IPS DF 19.7 (cell line): ENCODE results near the gene C1orf210.

Source experiments
- DNase-seq: peaks from one replicate; pipeline ENCODE4 v3.0.0-alpha.2; 2013; ENCODE audit warnings: low read depth, low spot score

The C1orf210 gene

GRCh38 chr1:43285269-43285990, at the start of gene C1orf210:
TSS of gene C1orf210 (minus strand) at chr1:43285581. CDS start at chr1:43283270, 2,311 bp downstream.
- DNase-seq = peak; percentile 74

DNA sequence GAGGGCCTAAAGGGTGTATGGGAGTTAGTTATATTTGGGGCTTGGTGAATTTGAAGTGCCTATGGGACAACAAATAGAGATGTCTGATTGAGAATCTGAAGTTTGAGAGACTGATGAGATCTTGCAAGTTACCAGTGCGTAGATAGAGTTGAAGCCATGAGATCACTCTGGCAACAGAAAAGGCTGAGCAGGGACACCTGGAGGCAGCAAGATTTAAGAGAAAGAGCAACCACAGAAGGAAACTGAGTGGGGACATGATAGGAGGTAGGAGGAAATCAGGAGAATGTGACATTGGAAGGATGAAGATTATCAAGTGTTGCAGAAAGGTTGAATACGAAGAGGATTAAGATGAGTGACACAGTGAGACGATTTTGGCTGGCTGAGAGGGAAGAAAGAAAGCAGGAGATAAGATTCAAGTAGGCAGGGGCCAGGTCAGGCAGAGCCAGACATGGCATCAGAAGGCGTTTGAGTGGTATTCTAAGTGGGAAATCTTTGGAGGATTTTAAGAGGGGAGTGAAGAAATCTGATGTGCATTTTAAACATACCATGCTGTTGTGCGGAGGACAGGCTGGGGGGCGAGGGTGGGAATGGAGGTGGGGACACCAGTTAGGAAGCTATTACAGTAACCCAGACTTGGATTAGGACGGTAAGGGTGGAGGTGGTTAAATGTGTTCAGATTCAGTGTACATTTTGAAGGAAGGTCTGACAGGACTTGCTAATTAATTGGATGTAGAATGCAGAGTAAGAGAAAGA, 49.2 kb upstream of the C1orf210 start:
- DNase-seq = no peak

DNA sequence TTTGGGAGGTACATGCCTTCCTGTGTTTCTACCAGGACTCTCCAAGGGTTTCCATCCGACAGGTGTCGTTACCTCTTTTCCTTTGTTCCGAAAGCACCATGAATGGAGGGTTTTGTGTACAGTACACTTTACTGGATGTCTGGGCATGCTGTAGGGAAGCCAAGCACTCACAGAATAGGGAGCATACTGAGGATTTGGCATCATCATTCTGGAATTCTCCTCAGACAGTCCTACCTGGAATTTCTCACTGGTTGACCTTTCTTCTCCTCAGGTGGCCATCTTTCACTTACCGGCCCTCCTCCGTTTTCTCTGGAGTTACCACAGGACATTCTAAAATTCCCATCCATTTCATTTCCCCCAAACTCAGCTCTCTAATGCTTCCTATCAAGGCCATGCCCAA, 46.3 kb upstream of the C1orf210 start:
- no peak for DNase-seq

DNA sequence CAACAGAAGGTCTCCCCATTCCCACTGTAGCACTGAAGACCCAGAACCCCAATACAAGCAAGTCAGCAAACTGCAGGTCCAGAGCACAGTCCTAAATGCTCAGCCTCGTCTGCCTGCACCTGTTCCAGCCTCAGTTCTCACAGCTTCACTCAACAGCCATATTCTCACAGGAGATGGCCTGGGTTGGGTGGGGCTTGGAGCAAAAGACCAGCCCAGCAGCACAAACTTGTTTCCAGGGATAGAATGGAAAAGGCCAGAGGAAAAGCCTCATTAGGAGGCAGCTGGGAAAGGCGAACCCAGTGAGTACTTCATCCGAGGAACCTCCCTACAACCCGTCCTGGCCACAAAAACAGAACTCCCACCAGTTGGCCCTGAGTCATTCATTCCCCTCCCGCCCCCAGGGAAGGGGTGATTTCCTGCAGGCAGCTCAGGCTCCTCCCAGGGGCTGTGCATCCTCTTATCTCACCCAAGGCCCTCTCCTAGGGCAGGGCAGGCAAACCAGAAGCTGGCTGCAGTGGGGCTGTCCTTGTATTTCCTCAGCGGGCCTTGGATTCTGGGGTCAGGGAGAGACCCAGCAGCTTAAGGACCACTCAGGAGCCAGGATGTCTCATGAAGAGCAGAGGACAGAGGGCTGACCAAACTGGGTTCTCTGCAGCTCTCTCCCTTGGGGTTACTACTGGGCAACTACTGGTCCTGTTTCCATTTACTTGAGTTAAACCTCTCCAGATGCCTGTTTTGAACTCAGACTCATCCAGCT, 44.8 kb upstream of the C1orf210 start:
- no peak for DNase-seq

GRCh38 chr1:43327549-43328292, 42.3 kb upstream of the C1orf210 start:
- DNase-seq = no peak

GRCh38 chr1:43325381-43325780, 40.0 kb upstream of the C1orf210 start:
- no peak for DNase-seq

DNA sequence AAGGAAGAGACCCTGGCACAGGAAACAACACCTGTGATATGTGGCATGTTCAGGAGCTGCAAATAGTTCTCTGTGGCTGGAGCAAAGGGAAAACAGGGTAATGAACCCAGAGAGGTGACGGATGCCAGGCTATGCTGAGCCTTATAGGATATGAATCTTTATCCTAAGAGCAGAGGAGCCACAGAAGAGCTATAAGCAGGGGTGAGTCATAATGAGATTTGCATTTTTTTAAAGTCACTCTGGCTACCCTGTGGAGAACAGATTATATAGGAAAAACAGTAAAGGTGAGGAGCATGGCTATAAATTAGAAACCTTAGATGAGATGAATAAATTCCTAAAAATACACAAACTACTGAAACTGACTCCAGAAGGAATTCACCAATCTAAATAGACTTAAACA, 39.4 kb upstream of the C1orf210 start:
- DNase-seq = no peak

GRCh38 chr1:43322506-43322905, 37.1 kb upstream of the C1orf210 start:
- no peak for DNase-seq

- no peak for DNase-seq
Observed at GRCh38 chr1:43321331-43321891, 36.0 kb upstream of the C1orf210 start.

DNA sequence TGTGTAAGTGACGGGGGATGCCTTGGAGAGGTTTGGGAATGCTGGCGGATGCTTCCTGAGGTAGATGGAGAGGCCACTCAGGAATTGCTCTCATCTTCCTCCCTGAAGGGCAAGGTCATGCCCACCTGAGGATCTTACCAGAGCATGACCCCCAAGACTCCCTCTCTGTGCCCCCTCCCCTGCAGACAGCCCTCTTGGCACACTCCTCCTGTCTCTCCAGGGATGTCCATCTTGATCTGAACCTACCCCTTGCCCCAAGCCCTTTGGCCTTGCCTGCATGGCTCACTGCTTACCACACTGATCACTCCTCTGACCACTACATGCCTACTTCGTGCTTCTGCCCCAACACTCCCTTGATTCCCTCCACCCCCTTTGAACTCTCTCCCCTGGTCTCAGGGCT, 34.4 kb upstream of the C1orf210 start:
- DNase-seq = no peak

- no peak for DNase-seq
Observed at GRCh38 chr1:43319288-43319687, 33.9 kb upstream of the C1orf210 start.

GRCh38 chr1:43318831-43319230, 33.5 kb upstream of the C1orf210 start:
- no peak for DNase-seq

- DNase-seq = no peak
Observed at GRCh38 chr1:43317817-43318471, 32.6 kb upstream of the C1orf210 start.

GRCh38 chr1:43316738-43317520, 31.5 kb upstream of the C1orf210 start:
- no peak for DNase-seq

DNA sequence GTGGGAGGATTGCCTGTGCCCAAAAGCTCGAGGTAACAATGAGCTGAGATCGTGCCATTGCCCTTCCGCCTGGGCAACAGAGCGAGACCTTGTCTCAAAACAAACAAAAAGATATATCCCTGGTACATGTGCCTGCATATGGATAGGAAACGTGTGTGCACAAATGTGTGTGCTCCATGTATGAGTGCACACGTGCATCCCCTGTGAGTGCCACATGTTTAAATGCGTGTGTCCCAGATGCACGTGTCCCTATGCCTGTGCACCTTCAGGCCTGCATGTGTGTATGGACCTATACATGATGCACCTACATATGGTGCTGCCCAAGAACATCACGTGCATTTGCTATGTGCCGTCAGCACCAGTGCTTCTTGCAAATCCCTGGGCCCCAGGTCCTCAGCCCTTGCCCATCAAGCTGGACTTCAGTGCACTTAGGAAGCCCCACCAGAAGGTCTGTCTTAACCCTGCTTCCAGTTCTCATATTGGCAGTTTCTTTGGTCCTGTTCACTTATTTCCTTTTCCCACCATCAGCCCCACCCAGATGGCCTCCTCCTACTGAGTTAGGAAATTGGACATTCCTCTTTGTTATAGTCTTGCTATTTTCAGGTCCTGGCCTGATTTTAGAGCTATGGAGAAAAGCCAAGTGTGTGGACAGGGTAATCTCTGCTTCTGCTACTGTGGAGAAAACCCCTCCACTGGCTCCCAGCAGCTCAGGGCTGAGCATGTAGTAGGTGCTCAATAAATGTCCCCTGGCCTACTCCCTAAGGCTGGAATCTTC, 30.8 kb upstream of the C1orf210 start:
- no peak for DNase-seq

DNA sequence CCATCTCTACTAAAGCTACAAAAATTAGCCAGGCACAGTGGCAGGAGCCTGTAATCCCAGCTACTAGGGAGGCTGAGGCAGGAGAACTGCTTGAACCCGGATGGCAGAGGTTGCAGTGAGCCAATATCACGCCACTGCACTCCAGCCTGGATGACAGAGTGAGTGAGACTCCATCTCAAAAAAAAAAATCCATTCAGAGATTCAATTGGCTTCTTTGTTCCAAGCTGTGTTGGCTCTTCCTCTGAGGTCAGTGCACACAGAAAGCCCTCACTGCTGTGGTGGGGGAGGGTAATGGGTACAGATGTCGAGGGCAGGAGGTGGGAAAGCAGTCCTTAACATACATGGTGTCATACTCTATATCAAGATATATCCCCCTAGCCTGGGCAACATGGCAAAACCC, 30.1 kb upstream of the C1orf210 start:
- DNase-seq = no peak

DNA sequence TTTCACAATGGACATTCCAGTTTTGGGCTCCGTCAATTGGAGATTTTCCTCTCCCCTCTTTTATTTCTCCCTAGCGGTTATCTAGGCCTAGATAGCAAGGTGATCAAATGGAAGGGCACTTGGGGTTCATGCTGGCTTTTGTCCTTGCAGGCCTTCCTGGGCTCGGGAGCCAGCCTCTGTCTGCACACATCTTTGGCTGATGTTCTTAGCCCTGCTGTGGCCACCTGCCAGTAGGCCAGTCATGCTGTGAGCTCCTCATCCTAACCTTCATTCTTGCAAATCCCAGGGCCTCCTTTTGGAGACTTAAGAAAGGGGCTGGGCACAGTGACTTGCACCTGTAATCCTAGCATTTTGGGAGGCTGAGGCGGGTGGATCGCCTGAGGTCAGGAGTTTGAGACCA, 28.9 kb upstream of the C1orf210 start:
- DNase-seq = no peak

DNA sequence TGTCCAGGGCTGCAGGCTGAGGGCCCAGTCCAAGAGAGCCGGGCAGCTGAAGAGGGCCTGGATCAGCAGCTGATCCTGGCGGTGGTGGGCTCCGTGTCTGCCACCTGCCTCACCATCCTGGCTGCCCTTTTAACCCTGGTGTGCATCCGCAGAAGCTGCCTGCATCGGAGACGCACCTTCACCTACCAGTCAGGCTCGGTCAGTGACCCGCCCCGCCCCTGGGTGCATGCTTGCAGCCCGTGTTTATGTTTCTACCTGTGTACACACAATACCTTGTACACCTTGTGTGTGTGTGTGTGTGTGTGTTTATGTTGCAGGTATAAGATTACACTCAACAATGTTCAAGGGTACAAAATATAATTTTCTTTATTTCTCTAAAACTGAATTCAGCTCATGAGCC, 28.4 kb upstream of the C1orf210 start:
- DNase-seq = no peak
